ENCODE data around the gene TSGA10. TPM values are rescaled to one million over a fixed set of nuclear protein-coding genes. Genes with fewer than 3 reads are reported as not detected.

TSGA10 gene
- polyA plus RNA-seq, 1 donor from 2014 or later, result 19.7 TPM

- peaks cover 7% of the 10 kb centered on the region for H3K36me3 Mint-ChIP-seq
- H3K9me3 Mint-ChIP-seq, result peaks cover 7 to 48% (median 38%) of the 10 kb centered on the region in 3 donors
Measured at GRCh38 chr2:98972582-98973167, 182.1 kb downstream of the TSGA10 start.

GRCh38 chr2:98959810-98960507 lies 194.8 kb downstream of the TSGA10 start:
- Mint-ChIP-seq H3K4me1 (no peaks in the 10 kb centered on the region), H3K9me3 (peaks cover 9 to 11% (median 11%) of the 10 kb centered on the region in 3 donors), H3K4me3 (no peak overlapping the region), H3K27ac (no peak overlapping the region), H3K27me3 (peaks cover 9% of the 10 kb centered on the region), H3K36me3 (peaks cover 2% of the 10 kb centered on the region)

More at GRCh38 chr2:98972582-98973167, 182.1 kb downstream of the TSGA10 start:
- Mint-ChIP-seq H3K27me3 (peaks cover 3% of the 10 kb centered on the region), H3K4me3 (no peak overlapping the region), H3K27ac (no peak overlapping the region), H3K4me1 (no peaks in the 10 kb centered on the region)

- Mint-ChIP-seq H3K4me3 (no peak overlapping the region), H3K4me1 (peaks cover 0 to 1% (median 0%) of the 10 kb centered on the region in 3 donors), H3K36me3 (no peaks in the 10 kb centered on the region), H3K27me3 (peaks cover 13% of the 10 kb centered on the region), H3K9me3 (no peaks in the 10 kb centered on the region), H3K27ac (no peak overlapping the region)
Measured at GRCh38 chr2:98952966-98953365, 201.8 kb downstream of the TSGA10 start.

GRCh38 chr2:98948956-98949739 lies 205.6 kb downstream of the TSGA10 start:
- peaks cover 17% of the 10 kb centered on the region for H3K27me3 Mint-ChIP-seq
- no peak overlapping the region for H3K4me3 Mint-ChIP-seq
- no peak overlapping the region for H3K27ac Mint-ChIP-seq
- no peaks in the 10 kb centered on the region for H3K9me3 Mint-ChIP-seq
- H3K36me3 Mint-ChIP-seq, result peaks cover under 1% of the 10 kb centered on the region
- peaks cover 0 to 1% (median 0%) of the 10 kb centered on the region in 3 donors for H3K4me1 Mint-ChIP-seq

- H3K4me1 Mint-ChIP-seq, result peaks cover 0 to 1% (median 0%) of the 10 kb centered on the region in 3 donors
- H3K27ac Mint-ChIP-seq, result no peak overlapping the region
- H3K9me3 Mint-ChIP-seq, result no peaks in the 10 kb centered on the region
- H3K27me3 Mint-ChIP-seq, result peaks cover 17% of the 10 kb centered on the region
- peaks cover 2% of the 10 kb centered on the region for H3K36me3 Mint-ChIP-seq
- H3K4me3 Mint-ChIP-seq, result no peak overlapping the region
Measured at GRCh38 chr2:98947554-98947953, 207.2 kb downstream of the TSGA10 start.

Other genes starting within 250 kb of the TSGA10 start
- not detected for gene CRACDL, start 218.7 kb downstream of the TSGA10 start, polyA plus RNA-seq
- 2.0 TPM for gene C2orf15, start 13.2 kb downstream of the TSGA10 start, polyA plus RNA-seq
- gene LIPT1, start within 50 bp of the TSGA10 start, polyA plus RNA-seq, result 18.5 TPM
- 43.2 TPM for gene MITD1, start 26.1 kb upstream of the TSGA10 start, polyA plus RNA-seq
- 16.7 TPM for gene MRPL30, start 26.2 kb upstream of the TSGA10 start, polyA plus RNA-seq
- gene LYG2, start 100.7 kb upstream of the TSGA10 start, polyA plus RNA-seq, result not detected
- 0.48 TPM for gene LYG1, start 146.3 kb upstream of the TSGA10 start, polyA plus RNA-seq
- gene TXNDC9, start 181.4 kb upstream of the TSGA10 start, polyA plus RNA-seq, result 48.2 TPM
- 13.8 TPM for gene EIF5B, start 182.4 kb upstream of the TSGA10 start, polyA plus RNA-seq